Hepatocyte (in vitro differentiated cells): ENCODE results near the gene NAGK. TPM values are rescaled to one million over a fixed set of nuclear protein-coding genes. Genes with fewer than 3 reads are reported as not detected.
A peak's percentile ranks its signal among the peaks of the same experiment; 100 is the strongest.
"Not testable (repeated sequence)": the region's sequence is repeated elsewhere in the genome, so short reads cannot be mapped to it uniquely, and the experiment has no call there.

Source experiments
- DNase-seq: peaks from one replicate; pipeline ENCODE4 v3.0.0-alpha.2; 2016; ENCODE audit warnings: low spot score
- H2AFZ ChIP-seq: fragments of 200-600 bp; sonication (generic); 2 replicates; pipeline ENCODE4 v1.6.0; 2016; ENCODE audit warnings: antibody characterized with exemption, mild to moderate bottlenecking
- H3K27ac ChIP-seq: fragments of 200-600 bp; sonication (generic); 2 replicates; pipeline ENCODE4 v1.5.1; 2016; ENCODE audit warnings: mild to moderate bottlenecking
- H3K27me3 ChIP-seq: fragments of 200-600 bp; sonication (generic); 2 replicates; pipeline ENCODE4 v1.6.1; 2016
- H3K36me3 ChIP-seq: fragments of 200-600 bp; sonication (generic); replicated peaks from 2 replicates; pipeline ENCODE4 v1.5.1; 2016; ENCODE audit warnings: low read depth; ENCODE audit not compliant: insufficient read depth
- H3K4me1 ChIP-seq: fragments of 200-600 bp; sonication (generic); 2 replicates; pipeline ENCODE4 v1.5.1; 2016; ENCODE audit warnings: mild to moderate bottlenecking, moderate library complexity; ENCODE audit not compliant: insufficient read depth
- H3K4me2 ChIP-seq: fragments of 200-600 bp; sonication (generic); 2 replicates; pipeline ENCODE4 v1.6.0; 2016
- H3K4me3 ChIP-seq: fragments of 200-600 bp; sonication (generic); 2 replicates; pipeline ENCODE4 v1.5.1; 2016; ENCODE audit warnings: mild to moderate bottlenecking
- H3K79me2 ChIP-seq: fragments of 200-600 bp; sonication (generic); 2 replicates; pipeline ENCODE4 v1.6.0; 2017; ENCODE audit warnings: mild to moderate bottlenecking
- H3K9me2 ChIP-seq: fragments of 200-600 bp; sonication (generic); replicated peaks from 2 replicates; pipeline ENCODE4 v1.6.0; 2017; ENCODE audit warnings: mild to moderate bottlenecking; ENCODE audit not compliant: insufficient read depth
- H3K9me3 ChIP-seq: fragments of 200-600 bp; sonication (generic); 2 replicates; pipeline ENCODE4 v1.5.1; 2016; ENCODE audit warnings: low read depth, mild to moderate bottlenecking
- H4K20me1 ChIP-seq: fragments of 200-600 bp; sonication (generic); 2 replicates; pipeline ENCODE4 v1.6.0; 2016; ENCODE audit warnings: mild to moderate bottlenecking; ENCODE audit not compliant: insufficient read depth, poor library complexity, severe bottlenecking
- EZH2 ChIP-seq: fragments of 200-600 bp; sonication (generic); IDR thresholded peaks from 2 replicates; pipeline ENCODE4 v1.6.1; 2016; ENCODE audit warnings: antibody characterized with exemption, mild to moderate bottlenecking, borderline replicate concordance
- EZH2phosphoT487 ChIP-seq: fragments of 200-600 bp; sonication (generic); IDR thresholded peaks from one replicate; pipeline ENCODE4 v1.6.1; 2018; ENCODE audit warnings: antibody characterized with exemption, mild to moderate bottlenecking, low read depth, moderate library complexity; ENCODE audit not compliant: unreplicated experiment, severe bottlenecking
- WGBS: methylation state at CpG from one replicate; pipeline ENCODE4 v1.1.6; 2016; ENCODE audit warnings: low lambda C conversion rate; ENCODE audit errors: missing lambda C conversion rate; 5-methylcytosine and 5-hydroxymethylcytosine counted together
- polyA plus RNA-seq: library from polyadenylated mRNA; unstranded; fragments of >200 nt; fragmentation: Nextera tagmentation; extraction: Ambion mirVana; gene quantifications from 2 replicates; pipeline ENCODE4 v1.2.1, GENCODE V29; 2016
- total RNA-seq: library from RNA; depleted of rRNA; stranded (reverse); fragments of >200 nt; gene quantifications from 2 replicates; pipeline ENCODE4 v1.2.3, GENCODE V29; 2014
- TF ChIP-seq, protein P1 (sequence below): fragments of 200-600 bp; sonication (generic); IDR thresholded peaks from 2 replicates; pipeline ENCODE4 v1.5.1; 2016; ENCODE audit warnings: antibody characterized with exemption, mild to moderate bottlenecking; ENCODE audit not compliant: poor library complexity

Gene NAGK
- total RNA-seq = 76.1 and 103 TPM in 2 replicates
- 123 and 127 TPM in 2 replicates for polyA plus RNA-seq

DNA sequence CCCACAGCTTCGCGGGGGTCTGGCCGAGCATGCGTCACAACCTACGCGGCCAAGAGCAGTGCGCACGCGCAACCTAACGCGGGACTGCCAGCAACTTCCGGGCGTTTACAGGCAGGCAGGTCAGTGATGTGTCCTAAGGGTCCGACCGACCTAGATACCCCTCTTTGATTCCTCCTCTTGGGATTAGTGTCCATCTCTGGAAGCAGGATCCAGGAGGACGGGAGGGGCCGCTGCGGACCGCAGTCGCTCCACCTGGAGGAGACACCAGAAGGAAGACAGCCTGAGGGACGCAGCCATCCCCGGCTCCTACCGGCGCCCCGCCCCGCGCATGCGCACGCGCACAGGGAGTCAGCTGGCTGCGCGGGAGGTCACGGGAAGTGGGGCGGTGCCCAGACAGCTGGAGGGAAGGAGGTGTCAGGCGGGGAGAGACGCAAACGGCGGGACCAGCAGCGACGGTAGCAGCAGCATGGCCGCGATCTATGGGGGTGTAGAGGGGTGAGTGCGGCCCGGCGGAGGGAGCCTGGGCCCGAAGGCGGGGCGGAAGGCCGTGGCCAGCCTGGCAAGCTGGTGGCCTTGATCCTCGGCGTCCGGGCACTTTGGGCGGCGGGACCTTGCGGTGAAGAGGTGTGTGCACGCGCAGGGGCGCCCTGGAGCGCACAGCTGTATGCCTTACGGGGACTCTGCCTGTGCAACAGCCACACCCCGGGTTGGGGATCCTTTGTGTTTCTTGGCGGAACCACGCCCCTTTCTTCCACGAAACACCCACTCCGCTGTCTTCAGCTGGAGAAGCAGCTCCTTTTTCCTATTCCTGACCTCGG lies at the start of gene NAGK:
NAGK (plus strand) TSS at position 431 of the 818 bp plus-strand sequence; CDS start at position 467, 36 bp downstream.
- Histone ChIP-seq H3K36me3 (no peaks in the 10 kb centered on the region), H3K27me3 (no peaks in the 10 kb centered on the region), H3K27ac (peak within 1 kb of the TSS; percentile 94), H3K79me2 (peaks cover 45% of the 10 kb centered on the region), H2AFZ (peak within 1 kb of the TSS; percentile 66), H3K4me1 (peaks cover 20% of the 10 kb centered on the region), H3K9me3 (no peaks in the 10 kb centered on the region), H3K4me2 (peak within 1 kb of the TSS; percentile 91), H3K9me2 (no peaks in the 10 kb centered on the region), H4K20me1 (peaks cover 22% of the 10 kb centered on the region), H3K4me3 (peak within 1 kb of the TSS; percentile 79)
- under 1% methylated on average over 63 of the region's 66 CpGs for WGBS
- peak; percentile 98 for DNase-seq
- TF ChIP-seq EZH2phosphoT487 (no peak), EZH2 (no peak)
- TF ChIP-seq, protein P1, sequence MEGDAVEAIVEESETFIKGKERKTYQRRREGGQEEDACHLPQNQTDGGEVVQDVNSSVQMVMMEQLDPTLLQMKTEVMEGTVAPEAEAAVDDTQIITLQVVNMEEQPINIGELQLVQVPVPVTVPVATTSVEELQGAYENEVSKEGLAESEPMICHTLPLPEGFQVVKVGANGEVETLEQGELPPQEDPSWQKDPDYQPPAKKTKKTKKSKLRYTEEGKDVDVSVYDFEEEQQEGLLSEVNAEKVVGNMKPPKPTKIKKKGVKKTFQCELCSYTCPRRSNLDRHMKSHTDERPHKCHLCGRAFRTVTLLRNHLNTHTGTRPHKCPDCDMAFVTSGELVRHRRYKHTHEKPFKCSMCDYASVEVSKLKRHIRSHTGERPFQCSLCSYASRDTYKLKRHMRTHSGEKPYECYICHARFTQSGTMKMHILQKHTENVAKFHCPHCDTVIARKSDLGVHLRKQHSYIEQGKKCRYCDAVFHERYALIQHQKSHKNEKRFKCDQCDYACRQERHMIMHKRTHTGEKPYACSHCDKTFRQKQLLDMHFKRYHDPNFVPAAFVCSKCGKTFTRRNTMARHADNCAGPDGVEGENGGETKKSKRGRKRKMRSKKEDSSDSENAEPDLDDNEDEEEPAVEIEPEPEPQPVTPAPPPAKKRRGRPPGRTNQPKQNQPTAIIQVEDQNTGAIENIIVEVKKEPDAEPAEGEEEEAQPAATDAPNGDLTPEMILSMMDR = no peak

DNA sequence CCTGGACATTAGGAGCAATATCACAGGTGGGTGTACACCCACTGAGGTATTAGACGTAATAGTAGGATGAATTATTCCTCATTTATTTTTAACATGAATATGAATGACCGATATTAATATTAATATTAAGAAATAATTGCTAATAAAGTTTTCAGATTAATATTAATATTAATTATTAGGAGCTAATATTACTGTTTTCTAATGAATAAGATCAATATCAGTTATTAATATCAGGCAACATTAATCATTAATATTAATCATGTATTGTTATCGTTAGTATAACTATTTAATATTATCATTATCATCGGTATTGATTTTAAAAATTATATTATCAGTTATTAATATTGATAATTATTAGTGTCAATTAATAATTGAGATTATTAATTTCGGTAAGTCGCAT lies 48.5 kb upstream of the NAGK start:
- not testable (repeated sequence) for H3K36me3 ChIP-seq, H4K20me1 ChIP-seq, H3K79me2 ChIP-seq, DNase-seq, H3K4me2 ChIP-seq, H3K9me2 ChIP-seq, H3K4me1 ChIP-seq, H3K27ac ChIP-seq, H2AFZ ChIP-seq, H3K27me3 ChIP-seq, H3K4me3 ChIP-seq, H3K9me3 ChIP-seq
- WGBS = 97% methylated on average over 6 of the region's 6 CpGs

DNA sequence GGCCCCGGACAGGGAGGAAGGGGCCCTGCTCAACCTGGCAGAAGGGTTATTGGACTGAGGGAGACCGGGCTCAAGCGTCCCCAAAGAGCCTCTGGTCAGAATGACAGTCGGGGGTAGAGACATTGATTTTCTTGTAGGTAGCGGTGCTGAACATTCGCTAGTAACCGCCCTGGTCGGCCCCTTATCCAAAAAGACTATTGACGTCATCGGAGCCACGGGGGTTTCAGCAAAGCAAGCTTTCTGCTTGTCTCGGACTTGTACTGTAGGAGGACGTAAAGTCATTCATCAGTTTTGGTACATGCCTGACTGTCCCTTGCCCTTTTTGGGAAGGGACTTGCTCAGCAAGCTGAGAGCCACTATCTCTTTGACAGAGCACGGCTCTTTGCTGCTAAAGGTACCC lies 47.1 kb upstream of the NAGK start:
- H3K27ac ChIP-seq, H3K36me3 ChIP-seq, H3K4me2 ChIP-seq, H3K4me3 ChIP-seq, H3K9me3 ChIP-seq, DNase-seq, H3K79me2 ChIP-seq, H2AFZ ChIP-seq, H3K27me3 ChIP-seq, H3K9me2 ChIP-seq, H4K20me1 ChIP-seq, H3K4me1 ChIP-seq: not testable (repeated sequence)
- 83% methylated on average over 14 of the region's 14 CpGs for WGBS

DNA sequence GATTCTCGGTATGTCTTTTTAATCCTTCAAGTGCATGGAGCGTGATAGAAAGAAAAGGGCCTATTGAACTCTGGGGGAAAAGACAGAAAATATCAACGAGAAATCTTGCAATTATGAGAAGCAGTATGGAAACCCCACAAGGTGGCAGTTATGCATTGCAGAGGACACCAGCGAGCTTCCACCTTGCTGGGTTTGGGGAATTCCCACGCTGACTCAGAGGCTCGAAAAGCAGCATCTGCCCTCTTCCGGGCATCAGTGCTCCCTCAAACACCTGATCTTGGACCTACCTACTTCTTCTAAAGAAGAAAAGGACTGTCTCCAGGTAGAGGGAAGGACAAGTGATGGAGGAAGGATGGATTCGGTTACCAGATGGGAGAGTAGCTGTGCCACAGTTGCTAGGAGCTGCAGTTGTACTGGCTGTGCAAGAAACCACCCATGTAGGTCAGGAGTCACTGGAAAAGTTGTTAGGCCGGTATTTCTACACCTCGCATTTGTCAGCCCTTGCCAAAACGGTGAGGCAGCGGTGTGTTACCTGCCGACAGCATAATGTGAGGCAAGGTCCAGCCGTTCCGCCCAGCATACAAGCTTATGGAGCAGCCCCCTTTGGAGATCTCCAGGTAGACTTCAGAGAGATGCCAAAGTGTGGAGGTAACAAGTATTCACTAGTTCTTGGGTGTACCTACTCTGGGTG lies 44.8 kb upstream of the NAGK start:
- 58% methylated on average over 15 of the region's 15 CpGs for WGBS
- DNase-seq, H3K4me2 ChIP-seq, H3K4me3 ChIP-seq, H3K4me1 ChIP-seq, H3K27ac ChIP-seq, H4K20me1 ChIP-seq, H3K9me2 ChIP-seq, H3K9me3 ChIP-seq, H3K27me3 ChIP-seq, H3K79me2 ChIP-seq, H3K36me3 ChIP-seq, H2AFZ ChIP-seq: not testable (repeated sequence)
- TF ChIP-seq, protein P1 = peak; percentile 27

DNA sequence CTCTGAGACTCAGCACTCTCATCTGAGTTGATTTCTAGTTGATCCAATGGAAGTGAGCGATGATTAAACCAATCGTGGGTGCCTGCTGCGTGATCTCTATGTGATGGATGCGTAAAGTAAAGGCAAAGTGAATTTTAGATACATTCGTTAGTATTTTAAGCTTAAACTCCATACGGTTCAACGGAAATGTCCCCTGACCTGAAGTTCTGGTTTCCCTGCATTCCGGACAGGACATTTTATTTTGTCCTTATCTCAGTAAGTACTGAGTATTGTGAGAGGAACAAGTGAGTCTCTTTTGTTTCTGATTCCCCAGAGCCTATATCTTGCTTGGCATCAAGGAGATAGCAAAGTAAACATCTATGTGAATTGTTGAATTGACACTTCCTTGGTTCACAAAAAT lies 32.2 kb upstream of the NAGK start:
- H2AFZ ChIP-seq, H3K79me2 ChIP-seq, H3K27ac ChIP-seq, DNase-seq, H3K27me3 ChIP-seq, H3K9me3 ChIP-seq, H3K4me2 ChIP-seq, H3K9me2 ChIP-seq, H4K20me1 ChIP-seq, H3K4me3 ChIP-seq, H3K4me1 ChIP-seq, H3K36me3 ChIP-seq: not testable (repeated sequence)
- WGBS = 70% methylated on average over 8 of the region's 8 CpGs
